Sigmoid colon (tissue), 4 donors: ENCODE results near the gene FBXO8.

Experiments
- CTCF ChIP-seq, 4 experiments: fragments of 450-650 bp in 3 of 4; fragments of 200-600 bp in 1 of 4; IDR thresholded peaks; one replicate each; pipeline ENCODE4 v1.5.1; 2016 to 2019; ENCODE audit warnings: antibody characterized with exemption in 4 of 4, mild to moderate bottlenecking in 3 of 4, moderate library complexity in 2 of 4
- POLR2AphosphoS5 ChIP-seq, 4 donors: sonication (generic); formaldehyde crosslinking; IDR thresholded peaks; one replicate each; pipeline ENCODE4 v1.6.1; 2017; ENCODE audit warnings: antibody characterized with exemption in 4 of 4

DNA sequence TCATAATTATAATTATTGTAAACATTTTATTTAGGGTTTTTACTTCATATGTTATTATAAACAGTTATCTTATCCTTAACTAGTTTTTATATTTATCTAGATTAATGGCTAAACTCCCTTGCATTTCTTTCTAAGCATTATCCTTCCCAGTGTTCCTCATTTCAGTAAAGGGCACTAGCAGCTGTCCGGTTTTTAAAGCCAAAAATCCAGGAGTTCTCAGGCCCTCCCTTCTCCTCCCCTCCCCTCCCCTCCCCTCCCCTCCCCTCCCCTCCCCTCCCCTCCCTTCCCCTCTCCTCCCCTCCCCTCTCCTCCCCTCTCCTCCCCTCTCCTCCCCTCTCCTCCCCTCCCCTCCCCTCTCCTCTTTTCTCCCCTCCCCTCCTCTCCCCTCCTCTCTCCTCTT, 58.9 kb downstream of the FBXO8 start:
- TF ChIP-seq CTCF (IDR thresholded peaks at IDR 0.05): no peak
- TF ChIP-seq POLR2AphosphoS5 (IDR thresholded peaks at IDR 0.05): no peak
